ENCODE results near the gene CXCL17.
"Not testable (repeated sequence)": the region's sequence is repeated elsewhere in the genome, so short reads cannot be mapped to it uniquely, and the experiment has no call there.

Gene CXCL17

GRCh38 chr19:42466521-42467182 lies 23.9 kb upstream of the CXCL17 start:
- FAIRE-seq (no peak), DNase-seq (ENCODE audit: low spot score) (no peak)

GRCh38 chr19:42465827-42466280 lies 23.1 kb upstream of the CXCL17 start:
- FAIRE-seq (no peak), DNase-seq (ENCODE audit: low spot score) (no peak)

- FAIRE-seq (no peak), DNase-seq (ENCODE audit: low spot score) (no peak)
These were observed 19.1 kb upstream of the CXCL17 start for GRCh38 chr19:42461700-42462324.

GRCh38 chr19:42461231-42461630 lies 18.5 kb upstream of the CXCL17 start:
- FAIRE-seq; DNase-seq (ENCODE audit: low spot score): not testable (repeated sequence)

- DNase-seq (ENCODE audit: low spot score), result no peak
- no peak for FAIRE-seq
These were observed 17.2 kb upstream of the CXCL17 start for GRCh38 chr19:42459926-42460325.

- FAIRE-seq, result no peak
- DNase-seq (ENCODE audit: low spot score), result peak; percentile 54
These were observed 12.9 kb upstream of the CXCL17 start for GRCh38 chr19:42455621-42456081.

GRCh38 chr19:42455086-42455485 lies 12.3 kb upstream of the CXCL17 start:
- DNase-seq (ENCODE audit: low spot score) (no peak), FAIRE-seq (no peak)

GRCh38 chr19:42452590-42452989 lies 9.8 kb upstream of the CXCL17 start:
- DNase-seq (ENCODE audit: low spot score), result no peak
- FAIRE-seq, result no peak

GRCh38 chr19:42450314-42450934 lies 7.7 kb upstream of the CXCL17 start:
- peak; percentile 74 for FAIRE-seq

GRCh38 chr19:42448306-42448705 lies 5.6 kb upstream of the CXCL17 start:
- DNase-seq (ENCODE audit: low spot score); FAIRE-seq: not testable (repeated sequence)

More at GRCh38 chr19:42450314-42450934, 7.7 kb upstream of the CXCL17 start:
- DNase-seq (ENCODE audit: low spot score), result peak; percentile 87

- FAIRE-seq (no peak), DNase-seq (ENCODE audit: low spot score) (no peak)
These were observed 3.2 kb upstream of the CXCL17 start for GRCh38 chr19:42445948-42446347.

GRCh38 chr19:42443944-42444398 lies 1.2 kb upstream of the CXCL17 start:
- no peak for DNase-seq (ENCODE audit: low spot score)
- FAIRE-seq, result no peak

- no peak for FAIRE-seq
- no peak for DNase-seq (ENCODE audit: low spot score)
These were observed 1.7 kb downstream of the CXCL17 start for GRCh38 chr19:42441049-42441445.

- DNase-seq (ENCODE audit: low spot score), result peak; percentile 12
- FAIRE-seq, result no peak
These were observed 2.2 kb downstream of the CXCL17 start for GRCh38 chr19:42440357-42441048.

- DNase-seq (ENCODE audit: low spot score) (no peak), FAIRE-seq (no peak)
These were observed 6.7 kb downstream of the CXCL17 start for GRCh38 chr19:42436006-42436405.

GRCh38 chr19:42435316-42435715 lies 7.4 kb downstream of the CXCL17 start:
- FAIRE-seq, result no peak
- DNase-seq (ENCODE audit: low spot score), result no peak

GRCh38 chr19:42433503-42434260 lies 9.1 kb downstream of the CXCL17 start:
- peak; percentile 43 for DNase-seq (ENCODE audit: low spot score)
- no peak for FAIRE-seq

GRCh38 chr19:42431486-42431885 lies 11.3 kb downstream of the CXCL17 start:
- no peak for DNase-seq (ENCODE audit: low spot score)
- FAIRE-seq, result no peak

- FAIRE-seq (no peak), DNase-seq (ENCODE audit: low spot score) (no peak)
These were observed 14.1 kb downstream of the CXCL17 start for GRCh38 chr19:42428676-42429075.

- no peak for DNase-seq (ENCODE audit: low spot score)
- no peak for FAIRE-seq
These were observed 15.4 kb downstream of the CXCL17 start, which contains the start of gene LIPE for GRCh38 chr19:42427313-42427712. TSS of gene LIPE (minus strand) at chr19:42427388. CDS start at chr19:42427149, 239 bp downstream.

GRCh38 chr19:42426643-42427042 lies 16.1 kb downstream of the CXCL17 start:
- FAIRE-seq, result no peak
- no peak for DNase-seq (ENCODE audit: low spot score)
